H1 (cell line): ENCODE results near the gene SNX27. TPM values are rescaled to one million over a fixed set of nuclear protein-coding genes. Genes with fewer than 3 reads are reported as not detected.

ENCODE experiments used
- CTCF ChIA-PET: fragments of 300-600 bp; sonication (Branson Sonifier 250); formaldehyde crosslinking; loops from one replicate; lab custom pipeline; 2021; ENCODE audit not compliant: partially characterized antibody; lab: Charles Lee
- POLR2A ChIA-PET: fragments of 300-600 bp; sonication (Branson Sonifier 250); formaldehyde crosslinking; loops from one replicate; lab custom pipeline; 2021; ENCODE audit warnings: inconsistent platforms; ENCODE audit not compliant: partially characterized antibody; lab: Charles Lee
- DNase-seq, 2 experiments: peaks; one replicate each; pipeline versions ENCODE4 v3.0.0 to v3.0.0-alpha.2; 2010 to 2022; ENCODE audit warnings: low spot score in 2 of 2, low read depth in 1 of 2, mixed read lengths in 1 of 2
- FAIRE-seq: peaks from 2 replicates; lab custom pipeline; 2011; peaks lifted over from hg19 to GRCh38; lab: Jason Lieb, UNC
- H2AFZ ChIP-seq: 2 replicates; pipeline ENCODE4 v1.8.1; 2012; ENCODE audit warnings: low read length, inconsistent platforms
- H2AK5ac ChIP-seq: 2 replicates; pipeline ENCODE4 v1.6.1; 2013; ENCODE audit warnings: low read depth, low read length
- H2BK120ac ChIP-seq: replicated peaks from 2 replicates; pipeline ENCODE3; 2013; ENCODE audit warnings: low read depth, low read length, inconsistent platforms
- H2BK12ac ChIP-seq: 2 replicates; pipeline ENCODE4 v1.6.1; 2013; ENCODE audit warnings: low read depth, low read length
- H2BK15ac ChIP-seq: 2 replicates; pipeline ENCODE4 v1.6.1; 2013; ENCODE audit warnings: low read length
- H2BK20ac ChIP-seq: 2 replicates; pipeline ENCODE4 v1.6.1; 2013; ENCODE audit warnings: low read length
- H2BK5ac ChIP-seq: 2 replicates; pipeline ENCODE4 v1.6.1; 2013; ENCODE audit warnings: low read depth, low read length
- H3K14ac ChIP-seq: 2 replicates; pipeline ENCODE4 v1.6.1; 2013; ENCODE audit warnings: inconsistent platforms; ENCODE audit not compliant: insufficient read length
- H3K18ac ChIP-seq: 2 replicates; pipeline ENCODE4 v1.6.1; 2013; ENCODE audit warnings: low read length; ENCODE audit errors: extremely low read depth
- H3K23ac ChIP-seq: 2 replicates; pipeline ENCODE4 v1.6.1; 2013; ENCODE audit warnings: inconsistent platforms; ENCODE audit not compliant: insufficient read length
- H3K23me2 ChIP-seq: 2 replicates; pipeline ENCODE4 v1.6.1; 2013; ENCODE audit warnings: low read depth, low read length
- H3K27ac ChIP-seq: 2 replicates; pipeline ENCODE4 v1.6.1; 2011; ENCODE audit warnings: low read depth, low read length, inconsistent platforms
- H3K27me3 ChIP-seq, 4 experiments: replicated peaks in 1 of 4; 1 replicate in 1 of 4; 2 replicates in 3 of 4; pipeline versions ENCODE4 v1.6.1 to v1.8.1; 2011 to 2013; ENCODE audit warnings: low read length in 3 of 4, mild to moderate bottlenecking in 3 of 4, inconsistent platforms in 2 of 4, mixed read lengths in 2 of 4, moderate library complexity in 1 of 4; ENCODE audit not compliant: control insufficient read depth in 3 of 4, insufficient read depth in 3 of 4; ENCODE audit errors: extremely low read depth in 1 of 4
- H3K36me3 ChIP-seq, 4 experiments: 2 replicates each; pipeline versions ENCODE4 v1.6.1 to v1.8.1; 2011 to 2013; ENCODE audit warnings: mild to moderate bottlenecking in 4 of 4, low read length in 3 of 4, moderate library complexity in 2 of 4, control low read depth in 1 of 4, inconsistent platforms in 1 of 4; ENCODE audit not compliant: insufficient read depth in 4 of 4, control insufficient read depth in 2 of 4
- H3K4ac ChIP-seq: replicated peaks from 2 replicates; pipeline ENCODE3; 2013; ENCODE audit warnings: low read length, low read depth, mixed read lengths, inconsistent platforms; ENCODE audit not compliant: insufficient read length
- H3K4me1 ChIP-seq, 4 experiments: replicated peaks in 1 of 4; 1 replicate in 1 of 4; 2 replicates in 3 of 4; pipeline versions ENCODE4 v1.6.1 to v1.8.1; 2011 to 2013; ENCODE audit warnings: low read length in 3 of 4, inconsistent platforms in 2 of 4, mixed read lengths in 1 of 4; ENCODE audit not compliant: insufficient read depth in 4 of 4, control insufficient read depth in 3 of 4
- H3K4me2 ChIP-seq, 2 experiments: 2 replicates each; pipeline versions ENCODE4 v1.6.1 to v1.8.1; 2011 to 2013; ENCODE audit warnings: low read depth in 2 of 2, low read length in 2 of 2, control low read depth in 1 of 2, inconsistent platforms in 1 of 2, mild to moderate bottlenecking in 1 of 2; ENCODE audit not compliant: insufficient read depth in 1 of 2
- H3K4me3 ChIP-seq, 4 experiments: fragments of 200-600, 300-600 bp in 1 of 4; sonication (generic), shearing (Covaris generic), sonication (Bioruptor Twin) in 1 of 4; 2 replicates each; pipeline versions ENCODE4 v1.5.1 to v1.8.1; 2011 to 2016; ENCODE audit warnings: low read length in 4 of 4, low read depth in 3 of 4, control low read depth in 2 of 4, inconsistent platforms in 2 of 4, mild to moderate bottlenecking in 2 of 4, mixed read lengths in 1 of 4, moderate library complexity in 1 of 4; ENCODE audit not compliant: insufficient read depth in 2 of 4; ENCODE audit errors: extremely low read depth in 1 of 4
- H3K56ac ChIP-seq: replicated peaks from 2 replicates; pipeline ENCODE3; 2013; ENCODE audit warnings: low read depth, mild to moderate bottlenecking, mixed read lengths, low read length, inconsistent platforms; ENCODE audit not compliant: insufficient read length
- H3K79me1 ChIP-seq: 2 replicates; pipeline ENCODE4 v1.6.1; 2013; ENCODE audit warnings: low read depth, low read length, control low read depth
- H3K79me2 ChIP-seq, 2 experiments: 2 replicates each; pipeline versions ENCODE4 v1.6.1 to v1.8.1; 2012 to 2013; ENCODE audit warnings: low read length in 2 of 2, mild to moderate bottlenecking in 2 of 2, inconsistent platforms in 1 of 2; ENCODE audit not compliant: insufficient read depth in 2 of 2, control insufficient read depth in 1 of 2
- H3K9ac ChIP-seq, 4 experiments: replicated peaks in 1 of 4; 1 replicate in 1 of 4; 2 replicates in 3 of 4; pipeline versions ENCODE4 v1.6.1 to v1.8.1; 2011 to 2013; ENCODE audit warnings: low read depth in 3 of 4, low read length in 3 of 4, control low read depth in 2 of 4, mild to moderate bottlenecking in 2 of 4, moderate library complexity in 2 of 4, inconsistent platforms in 1 of 4; ENCODE audit errors: extremely low read depth in 1 of 4
- H3K9me3 ChIP-seq, 2 experiments: 2 replicates each; pipeline versions ENCODE4 v1.6.1 to v1.8.1; 2012 to 2013; ENCODE audit warnings: mild to moderate bottlenecking in 2 of 2, moderate library complexity in 2 of 2, control low read depth in 1 of 2, inconsistent platforms in 1 of 2, low read depth in 1 of 2, low read length in 1 of 2, mixed read lengths in 1 of 2; ENCODE audit not compliant: insufficient read depth in 2 of 2
- H4K20me1 ChIP-seq, 2 experiments: replicated peaks in 1 of 2; 2 replicates each; pipeline versions ENCODE3 to v1.8.1; 2011 to 2013; ENCODE audit warnings: inconsistent platforms in 2 of 2, low read length in 2 of 2, mild to moderate bottlenecking in 1 of 2; ENCODE audit not compliant: insufficient read depth in 2 of 2, control insufficient read depth in 1 of 2
- H4K5ac ChIP-seq: 2 replicates; pipeline ENCODE4 v1.6.1; 2013; ENCODE audit warnings: low read length, low read depth, mixed read lengths, inconsistent platforms; ENCODE audit not compliant: insufficient read length
- H4K8ac ChIP-seq: 2 replicates; pipeline ENCODE4 v1.8.0; 2013; ENCODE audit warnings: mild to moderate bottlenecking, moderate library complexity, low read length, inconsistent platforms; ENCODE audit not compliant: insufficient read depth; ENCODE audit errors: extremely low read depth
- H4K91ac ChIP-seq: replicated peaks from 2 replicates; pipeline ENCODE3; 2013; ENCODE audit warnings: low read length, mixed read lengths, inconsistent platforms; ENCODE audit not compliant: insufficient read length
- BACH1 ChIP-seq: IDR thresholded peaks from 2 replicates; pipeline ENCODE4 v1.6.1; 2012; ENCODE audit warnings: low read length, improper control_type of control experiment
- EZH2 ChIP-seq: fragments of 200-600 bp; sonication (generic); IDR thresholded peaks from 2 replicates; pipeline ENCODE4 v1.7.1; 2012; ENCODE audit warnings: low read depth, mild to moderate bottlenecking, moderate library complexity, low read length, inconsistent platforms; ENCODE audit not compliant: severe bottlenecking
- HDAC6 ChIP-seq: IDR thresholded peaks from one replicate; pipeline ENCODE4 v1.7.1; 2012; ENCODE audit warnings: low read depth, mild to moderate bottlenecking, inconsistent platforms, low read length, moderate library complexity
- MAX ChIP-seq: IDR thresholded peaks from 2 replicates; pipeline ENCODE4 v1.6.1; 2012; ENCODE audit warnings: inconsistent platforms
- NANOG ChIP-seq: IDR thresholded peaks from 2 replicates; pipeline ENCODE4 v1.6.1; 2011; ENCODE audit warnings: low read length, low read depth, mild to moderate bottlenecking, inconsistent platforms; ENCODE audit not compliant: insufficient read depth, poor library complexity, severe bottlenecking
- RBBP5 ChIP-seq: IDR thresholded peaks from 2 replicates; pipeline ENCODE4 v1.7.1; 2012; ENCODE audit warnings: low read depth, mild to moderate bottlenecking, inconsistent platforms, low read length, moderate library complexity, borderline replicate concordance
- SIRT6 ChIP-seq: IDR thresholded peaks from one replicate; pipeline ENCODE4 v1.7.1; 2012; ENCODE audit warnings: low read length, inconsistent platforms
- TEAD4 ChIP-seq: IDR thresholded peaks from 2 replicates; pipeline ENCODE4 v1.6.1; 2012; ENCODE audit warnings: low read depth, low read length, inconsistent platforms, mixed read lengths
- WGBS, 2 experiments: shearing (Covaris generic) in 1 of 2; methylation state at CpG; one replicate each; pipeline versions ENCODE4 v1.1.6 to v1.1.7; 2013 to 2015; ENCODE audit warnings: low lambda C conversion rate in 2 of 2, mixed read lengths in 2 of 2, inconsistent platforms in 1 of 2, low coverage in 1 of 2, missing lambda C conversion rate in 1 of 2; ENCODE audit not compliant: insufficient replicate concordance in 2 of 2, insufficient coverage in 1 of 2, insufficient read length in 1 of 2; ENCODE audit errors: extremely low coverage in 1 of 2, missing lambda C conversion rate in 1 of 2; 5-methylcytosine and 5-hydroxymethylcytosine counted together
- polyA plus RNA-seq, 7 experiments: library from polyadenylated mRNA; depleted of rRNA in 3 of 7; stranded (reverse) in 5 of 7; unstranded in 2 of 7; fragments of >200 nt in 5 of 7; fragments of 200-250 nt in 2 of 7; gene quantifications; 1 replicate in 5 of 7; 2 replicates in 1 of 7; 4 replicates in 1 of 7; pipeline versions ENCODE4 v1.2.1 to v1.2.3, GENCODE V29; 2011 to 2013; ENCODE audit warnings: missing spikeins in 2 of 7, mixed read lengths in 2 of 7
- total RNA-seq: library from RNA; stranded (reverse); fragmentation: NEBNext Ultra II Directional; extraction: Animal tissue kit (Norgen Biotek cat#: 25700); gene quantifications from 2 replicates; pipeline ENCODE4 v1.2.1, GENCODE V29; 2021

The SNX27 gene
- total and polyA plus RNA-seq, 2 of the 8 experiments (the other 6 are each of a cell fraction or from before 2014, with no cell fraction given), result 23.4 to 65.4 TPM

DNA sequence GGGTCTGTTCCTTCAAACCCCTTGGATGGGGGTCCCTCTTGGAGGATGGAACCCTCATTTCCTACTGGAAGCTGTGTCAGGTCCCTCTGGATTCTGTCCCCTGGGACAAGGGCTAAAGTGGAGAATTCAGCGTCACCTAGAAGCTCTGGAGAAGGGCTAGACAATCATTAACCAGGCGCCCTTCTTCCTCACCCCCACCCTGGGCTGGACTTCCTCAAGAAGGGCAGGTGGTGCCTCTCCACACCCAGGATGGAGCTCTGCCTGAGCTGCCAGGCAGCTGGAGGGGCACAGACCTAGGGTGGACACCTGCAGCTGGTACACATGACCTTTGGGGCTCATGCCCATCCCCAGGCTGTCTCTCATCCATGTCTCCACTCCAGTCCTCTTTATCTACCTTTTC is 101.2 kb downstream of the SNX27 start:
- CTCF ChIA-PET, result interaction anchor here (0.5 to 1.1 kb wide), 3 partner anchors 22 to 120 kb away, joined by 3 to 5 read pairs (median 3); no protein-coding TSS in a partner anchor
- H3K14ac ChIP-seq, result no peak overlapping the region

More for the DNA sequence above, 101.2 kb downstream of the SNX27 start:
- H3K4me2 ChIP-seq, result no peak overlapping the region
- H3K36me3 ChIP-seq, result no peaks in the 10 kb centered on the region
- no peak overlapping the region for H3K56ac ChIP-seq
- H2BK120ac ChIP-seq, result no peak overlapping the region
- H2AK5ac ChIP-seq, result no peak overlapping the region
- no peak overlapping the region for H4K8ac ChIP-seq
- H2BK20ac ChIP-seq, result no peak overlapping the region
- H3K23ac ChIP-seq, result no peak overlapping the region
- H2BK12ac ChIP-seq, result no peak overlapping the region
- H3K18ac ChIP-seq, result no peak overlapping the region
- no peaks in the 10 kb centered on the region for H4K20me1 ChIP-seq
- WGBS, 2 experiments, result 86% methylated on average over 2 of the region's 2 CpGs; no CpG with 5 or more reads in 1 of the 2 experiments
- no peaks in the 10 kb centered on the region; the same call in 1 of the 2 replicates for H3K79me1 ChIP-seq
- no peak overlapping the region for H3K4ac ChIP-seq
- H4K91ac ChIP-seq, result no peak overlapping the region
- no peak overlapping the region for H2BK15ac ChIP-seq
- H3K23me2 ChIP-seq, result peaks cover 8% of the 10 kb centered on the region; the same call in 1 of the 2 replicates
- H3K79me2 ChIP-seq, result no peaks in the 10 kb centered on the region
- DNase-seq (no peak), FAIRE-seq (no peak)
- H4K5ac ChIP-seq, result no peak overlapping the region
- H3K4me1 ChIP-seq, result peaks cover 0 to 6% (median 3%) of the 10 kb centered on the region in 4 experiments; a peak in 5 of 7 replicates
- peak overlapping the region; percentile 48; the same call in 1 of the 2 replicates for H2BK5ac ChIP-seq
- H2AFZ ChIP-seq, result no peak overlapping the region
- POLR2A ChIA-PET, result interaction anchor here (0.6 kb wide), 1 partner anchor 157 kb away, joined by 3 read pairs; no protein-coding TSS in a partner anchor
- H3K27ac ChIP-seq, result no peak overlapping the region
- no peak overlapping the region for H3K9ac ChIP-seq
- peaks cover 0 to 8% (median 6%) of the 10 kb centered on the region in 4 experiments; a peak in 4 of 7 replicates for H3K27me3 ChIP-seq
- H3K4me3 ChIP-seq, result no peak overlapping the region
- TF ChIP-seq NANOG (no peak), SIRT6 (no peak), TEAD4 (no peak), MAX (no peak), HDAC6 (no peak), EZH2 (no peak), BACH1 (no peak), RBBP5 (no peak)
- H3K9me3 ChIP-seq, result no peaks in the 10 kb centered on the region
